GM12878 (cell line): ENCODE data around the gene GUCY2D. TPM values are rescaled to one million over a fixed set of nuclear protein-coding genes. Genes with fewer than 3 reads are reported as not detected.

ENCODE experiments used
- ATAC-seq: fragments of 200-7000 bp; cut with Tn5 transposase; 3 replicates; pipeline ENCODE4 v1.9.1; 2020; ENCODE audit warnings: mild to moderate bottlenecking, moderate library complexity
- BruUV-seq: library from RNA; stranded (reverse); fragments of 400-500 nt; replicated peaks from 2 replicates; lab custom pipeline; 2021; lab: Mats Ljungman, UMichigan
- CTCF ChIA-PET: fragments of 300-600 bp; sonication (Branson Sonifier 250); formaldehyde crosslinking; extraction: SDS; loops from one replicate; lab custom pipeline; 2021; ENCODE audit warnings: inconsistent platforms; lab: Yijun Ruan, JAX
- POLR2A ChIA-PET: fragments of 350-600 bp; formaldehyde crosslinking; extraction: SDS; loops from one replicate; lab custom pipeline; 2021; ENCODE audit warnings: inconsistent platforms; lab: Charles Lee
- RAD21 ChIA-PET: fragments of 300-600 bp; sonication (Branson Sonifier 250); formaldehyde crosslinking; loops from one replicate; lab custom pipeline; 2023; ENCODE audit warnings: antibody characterized with exemption; ENCODE audit not compliant: unreplicated experiment; lab: Charles Lee
- SMC1A ChIA-PET: fragments of 300-600 bp; sonication (Branson Sonifier 250); formaldehyde crosslinking; loops from one replicate; lab custom pipeline; 2023; ENCODE audit not compliant: unreplicated experiment, uncharacterized antibody; lab: Charles Lee
- DNase-seq: peaks from one replicate; pipeline ENCODE4 v3.0.0-alpha.2; 2011; ENCODE audit warnings: low read depth, low spot score
- FAIRE-seq: peaks from 3 replicates; lab custom pipeline; 2011; peaks lifted over from hg19 to GRCh38; lab: Jason Lieb, UNC
- H2AFZ ChIP-seq: 2 replicates; pipeline ENCODE4 v1.6.0; 2011; ENCODE audit warnings: low read depth, low read length, control low read depth; ENCODE audit not compliant: control insufficient read depth
- H3K27ac ChIP-seq: 2 replicates; pipeline ENCODE4 v1.5.1; 2011; ENCODE audit warnings: control low read depth; ENCODE audit not compliant: control insufficient read depth, insufficient read depth
- H3K27me3 ChIP-seq, 2 experiments: replicated peaks in 1 of 2; 2 replicates each; pipeline versions ENCODE4 v1.6.0 to v1.6.1; 2011; ENCODE audit warnings: low read length in 1 of 2; ENCODE audit not compliant: control insufficient read depth in 2 of 2, insufficient read depth in 2 of 2
- H3K36me3 ChIP-seq, 2 experiments: 2 replicates each; pipeline ENCODE4 v1.5.1; 2011; ENCODE audit warnings: low read length in 1 of 2; ENCODE audit not compliant: control insufficient read depth in 2 of 2, insufficient read depth in 2 of 2
- H3K4me1 ChIP-seq: 2 replicates; pipeline ENCODE4 v1.6.1; 2011; ENCODE audit warnings: mild to moderate bottlenecking, low read length, moderate library complexity, mixed read lengths; ENCODE audit not compliant: control insufficient read depth, insufficient read depth
- H3K4me2 ChIP-seq: 2 replicates; pipeline ENCODE4 v1.6.0; 2011; ENCODE audit warnings: control low read depth; ENCODE audit not compliant: control insufficient read depth, insufficient read depth
- H3K4me3 ChIP-seq: fragments of 200-600 bp; sonication (generic); 2 replicates; pipeline ENCODE4 v1.5.1; 2016
- H3K79me2 ChIP-seq: 2 replicates; pipeline ENCODE4 v1.6.0; 2011; ENCODE audit warnings: low read length; ENCODE audit not compliant: control insufficient read depth, insufficient read depth
- H3K9ac ChIP-seq: 2 replicates; pipeline ENCODE4 v1.8.0; 2011; ENCODE audit warnings: low read length, control low read depth, mixed read lengths; ENCODE audit not compliant: control insufficient read depth, insufficient read depth
- H3K9me3 ChIP-seq: replicated peaks from 3 replicates; pipeline ENCODE4 v1.5.1; 2011; ENCODE audit warnings: mild to moderate bottlenecking, low read length; ENCODE audit not compliant: control insufficient read depth, insufficient read depth
- H4K20me1 ChIP-seq: 2 replicates; pipeline ENCODE4 v1.6.0; 2011; ENCODE audit not compliant: control insufficient read depth, insufficient read depth
- ATF7 ChIP-seq: fragments of 450-650 bp; IDR thresholded peaks from 2 replicates; pipeline ENCODE4 v1.6.1; 2016; ENCODE audit warnings: low read depth, mild to moderate bottlenecking
- BRCA1 ChIP-seq: IDR thresholded peaks from 2 replicates; pipeline ENCODE4 v1.6.1; 2011; ENCODE audit warnings: low read depth, low read length, improper control_type of control experiment
- CEBPB ChIP-seq, 2 experiments: fragments of 150-350 bp in 1 of 2; IDR thresholded peaks; 2 replicates each; pipeline ENCODE4 v1.6.1; 2012 to 2014; ENCODE audit warnings: low read depth in 2 of 2, low read length in 2 of 2, borderline replicate concordance in 1 of 2, inconsistent platforms in 1 of 2
- CEBPZ ChIP-seq: fragments of 150-350 bp; IDR thresholded peaks from 2 replicates; pipeline ENCODE4 v1.6.1; 2016; ENCODE audit warnings: low read depth, low read length
- ELK1 ChIP-seq: IDR thresholded peaks from 2 replicates; pipeline ENCODE4 v1.6.1; 2012; ENCODE audit warnings: low read depth, low read length, improper control_type of control experiment
- GATAD2B ChIP-seq: fragments of 450-650 bp; conservative IDR thresholded peaks from 2 replicates; pipeline ENCODE4 v1.6.1; 2017; ENCODE audit warnings: low read depth, mild to moderate bottlenecking, moderate library complexity
- LARP7 ChIP-seq: fragments of 450-650 bp; IDR thresholded peaks from 2 replicates; pipeline ENCODE4 v1.6.1; 2017; ENCODE audit warnings: mild to moderate bottlenecking
- MEF2A ChIP-seq: IDR thresholded peaks from 2 replicates; pipeline ENCODE4 v1.6.1; 2011; ENCODE audit warnings: low read depth, mild to moderate bottlenecking, low read length, moderate library complexity; ENCODE audit not compliant: insufficient read depth
- MYC ChIP-seq: IDR thresholded peaks from 2 replicates; pipeline ENCODE4 v1.6.1; 2011; ENCODE audit warnings: mild to moderate bottlenecking, low read length, moderate library complexity, inconsistent platforms; ENCODE audit not compliant: insufficient read depth, insufficient replicate concordance, insufficient read length, severe bottlenecking
- NR2C1 ChIP-seq: fragments of 450-650 bp; IDR thresholded peaks from 2 replicates; pipeline ENCODE4 v1.6.1; 2017; ENCODE audit warnings: antibody characterized with exemption, mild to moderate bottlenecking, moderate library complexity
- SREBF1 ChIP-seq: IDR thresholded peaks from 2 replicates; pipeline ENCODE4 v1.6.1; 2012; ENCODE audit warnings: mild to moderate bottlenecking, low read length
- STAT3 ChIP-seq: IDR thresholded peaks from 2 replicates; pipeline ENCODE4 v1.6.1; 2011; ENCODE audit warnings: low read depth, low read length, improper control_type of control experiment
- TCF7 ChIP-seq: IDR thresholded peaks from 2 replicates; pipeline ENCODE4 v1.6.1; 2014; ENCODE audit warnings: antibody characterized with exemption, borderline replicate concordance
- ZBED1 ChIP-seq: IDR thresholded peaks from 2 replicates; pipeline ENCODE4 v1.6.1; 2016; ENCODE audit warnings: borderline replicate concordance
- WGBS: methylation state at CpG from one replicate; pipeline ENCODE4 v1.1.6; 2016; ENCODE audit warnings: low lambda C conversion rate; ENCODE audit not compliant: insufficient replicate concordance, insufficient coverage; ENCODE audit errors: missing lambda C conversion rate; 5-methylcytosine and 5-hydroxymethylcytosine counted together
- in situ Hi-C: fragments of 300-500 bp; cut with MboI; formaldehyde crosslinking; loops from 9 replicates; pipeline ENCODE4 v1.14.3; 2018; ENCODE audit warnings: mixed read lengths
- intact Hi-C: fragments of 100-400 bp; cut with micrococcal nuclease; formaldehyde crosslinking; loops from one replicate; pipeline ENCODE4 v1.14.2; 2022; ENCODE audit not compliant: unreplicated experiment
- polyA plus RNA-seq, 11 experiments: library from polyadenylated mRNA; depleted of rRNA in 4 of 11; unstranded in 6 of 11; stranded (reverse) in 5 of 11; fragments of >200 nt; fragmentation: Nextera tagmentation in 4 of 11; fragmentation: Illumina TruSeq in 1 of 11; extraction: Ambion mirVana in 4 of 11; extraction: Trizol in 1 of 11; gene quantifications; 1 replicate in 1 of 11; 2 replicates in 10 of 11; pipeline versions ENCODE4 v1.2.1 to v1.2.3, GENCODE V29; 2011 to 2016; ENCODE audit warnings: inconsistent platforms in 2 of 11, missing spikeins in 2 of 11, low read depth in 1 of 11
- total RNA-seq, 4 experiments: library from RNA; depleted of rRNA in 3 of 4; stranded (reverse); fragments of >200 nt in 3 of 4; fragmentation: Illumina TruSeq in 1 of 4; extraction: Trizol in 1 of 4; gene quantifications; 2 replicates each; pipeline versions ENCODE4 v1.2.1 to v1.2.3, GENCODE V29; 2013 to 2021
- TF ChIP-seq, protein P1 (sequence below): IDR thresholded peaks from 2 replicates; pipeline ENCODE4 v1.6.1; 2012; ENCODE audit warnings: improper control_type of control experiment, low read depth, low read length; ENCODE audit not compliant: insufficient replicate concordance

Gene GUCY2D
- total and polyA plus RNA-seq, 10 of the 15 experiments (the other 5 are each of a cell fraction or from before 2014, with no cell fraction given), result not detected

DNA sequence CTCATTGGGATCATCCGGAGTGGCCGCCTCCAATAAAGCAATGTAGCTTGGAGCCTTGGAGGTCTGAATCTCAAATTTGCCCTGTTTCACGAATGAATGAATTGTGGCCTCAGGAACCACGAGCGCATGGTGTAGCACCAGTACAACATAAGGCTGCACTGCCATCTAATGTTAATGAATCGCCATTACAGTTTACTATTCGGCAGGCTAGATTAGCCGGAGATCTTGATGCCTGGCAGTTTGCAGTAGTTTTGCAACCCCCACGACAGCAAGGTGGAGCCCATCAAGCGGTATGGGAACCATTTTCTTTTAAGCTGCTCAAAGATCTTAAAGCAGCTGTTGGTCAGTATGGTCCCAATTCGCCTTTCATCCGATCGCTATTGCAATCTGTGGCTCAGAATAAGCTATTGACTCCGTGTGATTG lies 55.3 kb downstream of the GUCY2D start:
- intact Hi-C loops, result loop anchor here (1.0 to 5.0 kb wide), 5 partner anchors 40 to 315 kb away; partner anchors contain the start of gene NAA38
- ATAC-seq, result peak; percentile 78
- ChIA-PET SMC1A (interaction anchor here (0.6 to 4.0 kb wide), 19 partner anchors 11 to 314 kb away, joined by 3 to 31 read pairs (median 5); partner anchors contain the start of genes ALOX15B, ALOXE3, CNTROB and GUCY2D), POLR2A (interaction anchor here (1.3 kb wide), 1 partner anchor 99 kb away, joined by 4 read pairs; no protein-coding TSS in a partner anchor), CTCF (interaction anchor here (0.6 to 8.3 kb wide), 44 partner anchors 11 to 370 kb away, joined by 3 to 159 read pairs (median 6); partner anchors contain the start of genes ALOX12B, ALOX15B, ALOXE3 and CNTROB), RAD21 (interaction anchor here (0.8 to 4.1 kb wide), 17 partner anchors 16 to 314 kb away, joined by 3 to 21 read pairs (median 6); partner anchors contain the start of genes AURKB and RNF227)
- no peaks in the 10 kb centered on the region for H3K9me3 ChIP-seq
- BruUV-seq, result no TSS peak
- DNase-seq, result peak; percentile 45
- H2AFZ ChIP-seq, result no peak overlapping the region
- no peaks in the 10 kb centered on the region for H3K36me3 ChIP-seq
- H3K9ac ChIP-seq, result no peak overlapping the region
- no peak overlapping the region for H3K4me3 ChIP-seq
- 21% methylated on average over 14 of the region's 14 CpGs for WGBS
- H4K20me1 ChIP-seq, result no peaks in the 10 kb centered on the region
- in situ Hi-C loops, result no loop called here
- H3K79me2 ChIP-seq, result no peaks in the 10 kb centered on the region
- peak; percentile 99 for FAIRE-seq
- H3K27ac ChIP-seq, result no peak overlapping the region
- H3K4me2 ChIP-seq, result no peak overlapping the region
- peaks cover 0 to 4% of the 10 kb centered on the region in 2 experiments; a peak in 1 of 4 replicates for H3K27me3 ChIP-seq
- H3K4me1 ChIP-seq, result peaks cover 14% of the 10 kb centered on the region
- TF ChIP-seq CEBPB (IDR thresholded peaks at IDR 0.05; ENCODE audit: borderline replicate concordance in 1 of 2, low read depth in 2 of 2, low read length in 2 of 2), result no peak
- no peak for TF ChIP-seq TCF7
- TF ChIP-seq ELK1, result no peak
- TF ChIP-seq SREBF1, result no peak
- TF ChIP-seq ATF7, result no peak
- TF ChIP-seq MEF2A, result no peak
- TF ChIP-seq NR2C1, result no peak
- no peak for TF ChIP-seq ZBED1
- TF ChIP-seq GATAD2B, result no peak
- TF ChIP-seq LARP7, result no peak
- TF ChIP-seq CEBPZ, result no peak
- TF ChIP-seq MYC, result no peak
- no peak for TF ChIP-seq BRCA1
- TF ChIP-seq STAT3, result no peak
- TF ChIP-seq, protein P1, sequence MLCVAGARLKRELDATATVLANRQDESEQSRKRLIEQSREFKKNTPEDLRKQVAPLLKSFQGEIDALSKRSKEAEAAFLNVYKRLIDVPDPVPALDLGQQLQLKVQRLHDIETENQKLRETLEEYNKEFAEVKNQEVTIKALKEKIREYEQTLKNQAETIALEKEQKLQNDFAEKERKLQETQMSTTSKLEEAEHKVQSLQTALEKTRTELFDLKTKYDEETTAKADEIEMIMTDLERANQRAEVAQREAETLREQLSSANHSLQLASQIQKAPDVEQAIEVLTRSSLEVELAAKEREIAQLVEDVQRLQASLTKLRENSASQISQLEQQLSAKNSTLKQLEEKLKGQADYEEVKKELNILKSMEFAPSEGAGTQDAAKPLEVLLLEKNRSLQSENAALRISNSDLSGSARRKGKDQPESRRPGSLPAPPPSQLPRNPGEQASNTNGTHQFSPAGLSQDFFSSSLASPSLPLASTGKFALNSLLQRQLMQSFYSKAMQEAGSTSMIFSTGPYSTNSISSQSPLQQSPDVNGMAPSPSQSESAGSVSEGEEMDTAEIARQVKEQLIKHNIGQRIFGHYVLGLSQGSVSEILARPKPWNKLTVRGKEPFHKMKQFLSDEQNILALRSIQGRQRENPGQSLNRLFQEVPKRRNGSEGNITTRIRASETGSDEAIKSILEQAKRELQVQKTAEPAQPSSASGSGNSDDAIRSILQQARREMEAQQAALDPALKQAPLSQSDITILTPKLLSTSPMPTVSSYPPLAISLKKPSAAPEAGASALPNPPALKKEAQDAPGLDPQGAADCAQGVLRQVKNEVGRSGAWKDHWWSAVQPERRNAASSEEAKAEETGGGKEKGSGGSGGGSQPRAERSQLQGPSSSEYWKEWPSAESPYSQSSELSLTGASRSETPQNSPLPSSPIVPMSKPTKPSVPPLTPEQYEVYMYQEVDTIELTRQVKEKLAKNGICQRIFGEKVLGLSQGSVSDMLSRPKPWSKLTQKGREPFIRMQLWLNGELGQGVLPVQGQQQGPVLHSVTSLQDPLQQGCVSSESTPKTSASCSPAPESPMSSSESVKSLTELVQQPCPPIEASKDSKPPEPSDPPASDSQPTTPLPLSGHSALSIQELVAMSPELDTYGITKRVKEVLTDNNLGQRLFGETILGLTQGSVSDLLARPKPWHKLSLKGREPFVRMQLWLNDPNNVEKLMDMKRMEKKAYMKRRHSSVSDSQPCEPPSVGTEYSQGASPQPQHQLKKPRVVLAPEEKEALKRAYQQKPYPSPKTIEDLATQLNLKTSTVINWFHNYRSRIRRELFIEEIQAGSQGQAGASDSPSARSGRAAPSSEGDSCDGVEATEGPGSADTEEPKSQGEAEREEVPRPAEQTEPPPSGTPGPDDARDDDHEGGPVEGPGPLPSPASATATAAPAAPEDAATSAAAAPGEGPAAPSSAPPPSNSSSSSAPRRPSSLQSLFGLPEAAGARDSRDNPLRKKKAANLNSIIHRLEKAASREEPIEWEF, result no peak
